Measurements from ENCODE around the gene TMEM237.
"Not testable (repeated sequence)": the region's sequence is repeated elsewhere in the genome, so short reads cannot be mapped to it uniquely, and the experiment has no call there.

Gene TMEM237, protein sequence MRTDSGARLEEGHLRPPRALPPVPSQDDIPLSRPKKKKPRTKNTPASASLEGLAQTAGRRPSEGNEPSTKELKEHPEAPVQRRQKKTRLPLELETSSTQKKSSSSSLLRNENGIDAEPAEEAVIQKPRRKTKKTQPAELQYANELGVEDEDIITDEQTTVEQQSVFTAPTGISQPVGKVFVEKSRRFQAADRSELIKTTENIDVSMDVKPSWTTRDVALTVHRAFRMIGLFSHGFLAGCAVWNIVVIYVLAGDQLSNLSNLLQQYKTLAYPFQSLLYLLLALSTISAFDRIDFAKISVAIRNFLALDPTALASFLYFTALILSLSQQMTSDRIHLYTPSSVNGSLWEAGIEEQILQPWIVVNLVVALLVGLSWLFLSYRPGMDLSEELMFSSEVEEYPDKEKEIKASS

DNA sequence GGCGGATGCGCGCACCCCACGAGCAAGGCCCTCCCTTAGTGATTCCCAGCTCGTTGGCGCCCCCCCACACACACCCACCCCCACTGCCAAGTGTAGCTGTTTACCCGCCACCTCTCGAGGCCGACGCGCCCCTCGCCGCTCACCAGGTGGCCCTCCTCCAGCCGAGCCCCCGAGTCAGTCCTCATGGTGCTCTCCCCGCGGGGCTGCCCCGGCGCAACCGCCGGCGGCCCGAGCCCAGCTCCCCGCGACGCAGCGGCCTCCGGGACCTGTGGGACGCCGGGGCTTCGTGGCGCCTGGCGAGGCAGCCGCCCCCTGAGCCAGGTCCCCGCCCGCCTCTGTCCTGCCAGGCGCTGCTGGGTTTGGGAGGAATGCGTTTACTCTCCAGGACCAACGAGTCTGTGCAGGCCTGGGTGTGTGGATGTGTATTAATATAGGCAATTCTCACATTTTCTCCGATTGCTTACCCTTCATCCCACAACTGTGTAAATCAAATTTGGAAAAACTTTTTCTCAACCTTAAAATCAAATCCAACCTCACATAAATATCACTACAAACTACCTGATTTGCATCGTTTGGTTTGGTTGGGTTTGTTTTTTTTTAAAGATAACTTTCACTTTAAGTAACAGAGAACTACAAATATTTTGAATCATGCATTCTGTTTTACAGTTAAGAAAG is at the start of gene TMEM237:
Gene TMEM237 (minus strand): TSS at position 288 of the 675 bp plus-strand sequence. CDS start 103 bp downstream, at position 185.
- peak; percentile 51 for DNase-seq

DNA sequence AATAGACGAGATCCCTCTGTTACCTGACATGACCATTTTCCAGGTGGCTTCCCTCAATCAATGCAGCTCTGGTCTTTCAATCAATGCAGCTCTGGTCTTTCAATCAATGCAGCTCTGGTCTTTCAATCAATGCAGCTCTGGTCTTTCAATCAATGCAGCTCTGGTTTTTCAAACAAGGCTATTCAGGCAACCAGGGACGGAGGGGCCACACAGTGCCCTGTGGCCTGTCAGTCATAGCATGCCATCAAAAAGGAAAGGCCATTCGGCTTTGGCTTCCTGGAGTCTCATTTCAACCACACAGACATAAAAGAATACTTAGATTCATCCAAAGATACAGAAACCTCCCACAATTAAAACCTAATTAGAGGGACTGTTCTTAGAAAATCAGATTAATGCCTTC is 41.9 kb upstream of the TMEM237 start:
- no peak for DNase-seq

- peak; percentile 29 for DNase-seq
These were observed 37.4 kb upstream of the TMEM237 start for GRCh38 chr2:201680743-201681142.

- DNase-seq = no peak
These were observed 35.1 kb upstream of the TMEM237 start for GRCh38 chr2:201678401-201678800.

GRCh38 chr2:201675454-201675853 is 32.2 kb upstream of the TMEM237 start:
- DNase-seq = no peak

GRCh38 chr2:201674794-201675193 is 31.5 kb upstream of the TMEM237 start:
- DNase-seq = no peak

DNA sequence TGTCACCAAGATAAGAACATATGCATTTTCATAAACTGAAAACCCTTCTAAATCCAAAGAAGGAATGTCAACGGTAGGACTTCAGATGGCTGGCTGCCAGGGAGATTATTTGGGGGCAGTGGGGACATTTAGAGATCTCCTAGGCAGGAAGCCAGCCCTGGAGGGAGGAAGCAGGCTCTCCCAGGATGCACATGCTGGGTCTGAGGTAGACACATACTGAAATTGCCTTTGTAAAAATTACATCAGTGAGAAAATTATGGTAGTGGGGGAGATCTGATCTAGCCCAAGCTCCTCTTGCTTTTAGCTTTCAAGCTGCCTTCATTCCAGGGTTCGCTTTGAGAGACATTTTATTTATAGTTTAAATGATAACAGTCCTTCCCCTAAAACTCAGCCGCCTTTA is 31.0 kb upstream of the TMEM237 start:
- no peak for DNase-seq

DNA sequence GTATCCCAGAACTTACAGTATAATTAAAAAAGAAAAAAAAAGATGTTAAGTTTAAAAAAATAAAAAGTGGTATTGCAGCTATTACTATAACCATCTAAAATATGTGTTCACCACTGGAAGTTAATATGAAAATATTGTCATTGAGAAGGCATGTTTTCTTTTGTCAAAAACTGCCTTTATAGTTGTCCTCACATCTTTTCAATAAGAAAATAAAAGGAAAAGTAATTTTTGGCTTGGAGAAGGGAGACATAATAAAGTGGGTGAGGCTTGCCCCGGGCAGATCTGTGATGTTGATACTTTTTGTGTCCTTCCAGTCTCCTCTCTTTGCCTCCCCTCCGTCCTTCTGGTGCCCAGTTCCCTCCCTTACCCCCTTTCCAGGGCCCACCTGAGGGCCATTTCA is 30.2 kb upstream of the TMEM237 start:
- DNase-seq = no peak

DNA sequence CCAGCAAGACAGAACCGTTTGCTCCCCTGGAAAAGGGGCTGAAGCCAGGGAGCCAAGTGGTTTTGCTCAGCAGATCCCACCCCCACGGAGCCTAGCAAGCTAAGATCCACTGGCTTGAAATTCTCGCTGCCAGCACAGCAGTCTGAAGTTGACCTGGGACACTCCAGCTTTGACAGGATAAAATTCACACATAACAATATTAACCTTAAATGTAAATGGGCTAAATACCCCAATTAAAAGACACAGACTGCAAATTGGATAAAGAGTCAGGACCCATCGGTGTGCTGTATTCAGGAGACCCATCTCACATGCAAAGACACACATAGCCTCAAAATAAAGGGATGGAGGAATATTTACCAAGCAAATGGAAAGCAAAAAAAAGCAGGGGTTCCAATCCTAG is 27.9 kb upstream of the TMEM237 start:
- not testable (repeated sequence) for DNase-seq

DNA sequence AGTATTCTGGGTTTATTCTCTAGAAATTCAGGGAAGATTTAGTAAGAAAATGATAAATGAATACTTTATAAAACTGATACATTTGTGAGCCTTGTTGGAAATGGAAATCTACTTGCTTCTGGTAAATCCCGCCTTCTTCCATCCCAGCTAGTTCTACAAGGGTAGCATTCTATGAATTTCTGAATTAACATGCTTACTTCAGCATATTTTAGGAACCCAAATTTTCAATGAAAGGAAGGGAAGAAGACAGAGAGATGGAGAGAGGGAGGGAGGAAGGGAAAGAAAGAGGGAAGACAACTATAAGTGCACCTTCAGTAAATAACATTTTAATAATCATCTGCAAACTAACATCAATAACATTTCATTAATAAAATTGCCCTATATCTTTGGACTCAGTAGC is 26.6 kb upstream of the TMEM237 start:
- DNase-seq = no peak

DNA sequence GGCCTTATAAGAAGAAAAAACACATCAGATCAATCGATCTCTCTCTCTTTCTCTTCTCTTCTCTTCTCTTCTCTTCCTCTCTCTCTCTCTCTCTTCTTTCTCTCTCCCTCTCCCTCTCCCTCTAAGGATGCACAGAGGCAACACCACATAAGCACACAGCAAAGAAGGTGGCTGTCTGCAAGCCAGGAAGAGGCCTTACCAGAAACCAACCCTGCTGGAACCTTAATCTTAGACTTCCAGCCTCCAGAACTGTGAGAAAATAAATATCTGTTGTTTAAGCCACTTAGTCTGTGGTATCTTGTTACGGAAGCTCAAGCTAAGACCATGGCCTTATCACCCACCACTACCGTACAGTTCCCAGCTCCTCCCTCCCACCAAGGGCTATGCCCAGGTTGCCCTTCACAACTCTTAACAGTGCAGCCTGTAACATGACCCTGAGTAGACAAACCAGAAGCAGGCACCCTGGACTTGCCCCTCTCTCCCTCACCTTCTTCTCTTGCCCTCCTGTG is 25.2 kb upstream of the TMEM237 start:
- DNase-seq = no peak

- DNase-seq = no peak
These were observed 21.0 kb upstream of the TMEM237 start for GRCh38 chr2:201664334-201664733.

- no peak for DNase-seq
These were observed 18.1 kb upstream of the TMEM237 start for GRCh38 chr2:201661366-201661765.

DNA sequence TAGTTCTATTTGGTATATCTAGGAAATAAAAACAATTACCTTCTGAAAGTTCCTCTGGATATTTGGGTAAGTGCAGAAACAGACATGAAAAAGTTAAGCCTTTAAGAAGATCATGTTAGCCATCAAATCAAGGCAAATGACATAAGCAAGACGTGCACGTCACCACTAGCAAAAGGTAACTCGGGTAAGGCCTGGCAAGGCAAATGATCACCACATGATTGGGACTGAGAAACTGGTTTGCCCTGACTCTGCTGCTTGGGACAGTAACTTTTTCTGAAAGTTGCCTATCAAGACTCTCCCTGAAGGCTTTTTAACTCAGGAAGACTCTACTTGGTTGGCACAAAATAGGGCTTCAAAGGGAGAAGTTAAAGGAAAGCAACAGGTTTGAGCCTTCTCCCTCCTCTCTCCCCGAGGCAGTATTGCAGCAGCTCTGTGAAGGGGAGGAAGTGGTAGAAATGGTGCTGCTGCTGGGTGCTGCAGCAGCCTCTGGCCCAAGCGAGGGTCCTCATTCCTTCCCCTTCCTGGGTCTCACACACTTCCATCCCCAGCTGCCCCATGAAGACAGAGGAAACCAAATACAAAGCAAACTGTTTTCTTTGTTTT is 17.1 kb upstream of the TMEM237 start:
- DNase-seq = no peak

- no peak for DNase-seq
These were observed 13.4 kb upstream of the TMEM237 start for GRCh38 chr2:201656740-201657139.

- DNase-seq = no peak
These were observed 12.8 kb upstream of the TMEM237 start for GRCh38 chr2:201656102-201656501.

GRCh38 chr2:201654616-201655384 is 11.5 kb upstream of the TMEM237 start:
- DNase-seq = no peak

DNA sequence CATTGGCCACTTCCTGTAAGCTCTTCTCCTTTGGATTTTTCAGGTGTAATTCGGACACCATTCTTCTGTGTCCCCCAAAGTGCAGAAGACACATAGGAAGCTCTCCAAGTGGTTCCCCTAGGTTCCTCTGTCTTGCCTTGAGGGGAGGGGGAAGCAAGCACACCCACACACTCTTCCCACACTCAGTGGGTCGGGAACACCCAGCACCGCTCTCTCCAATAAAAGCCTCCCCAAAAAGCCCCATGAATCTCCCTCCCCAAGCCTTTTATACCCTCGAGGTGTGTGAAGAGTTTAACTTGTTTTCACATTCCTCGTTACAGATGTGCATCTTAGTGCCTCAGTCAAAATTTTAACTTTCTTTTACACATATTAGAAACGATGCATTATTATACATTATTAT is 9.9 kb upstream of the TMEM237 start:
- DNase-seq = no peak

GRCh38 chr2:201649442-201649841 is 6.1 kb upstream of the TMEM237 start:
- DNase-seq = no peak

DNA sequence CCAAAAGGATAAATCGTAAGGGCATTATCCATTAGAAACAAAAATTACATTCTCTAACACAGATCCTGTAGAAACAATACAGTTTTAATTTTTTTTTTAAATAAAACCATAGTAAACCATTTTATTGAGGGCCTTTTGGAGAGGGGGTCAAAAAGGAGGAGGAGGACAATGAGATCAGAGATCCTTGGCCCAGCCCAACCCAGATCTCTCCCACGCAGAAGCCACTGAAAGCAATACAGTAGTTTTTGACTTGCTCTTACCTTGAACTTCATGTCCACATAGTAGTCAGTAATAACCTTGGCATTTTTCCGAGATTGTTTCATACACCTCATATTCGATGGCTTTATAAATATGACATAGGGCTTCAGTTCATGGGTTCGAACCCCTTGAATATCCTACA is 4.1 kb upstream of the TMEM237 start:
- no peak for DNase-seq

GRCh38 chr2:201644001-201644400 is 698 bp upstream of the TMEM237 start:
- DNase-seq = no peak

DNA sequence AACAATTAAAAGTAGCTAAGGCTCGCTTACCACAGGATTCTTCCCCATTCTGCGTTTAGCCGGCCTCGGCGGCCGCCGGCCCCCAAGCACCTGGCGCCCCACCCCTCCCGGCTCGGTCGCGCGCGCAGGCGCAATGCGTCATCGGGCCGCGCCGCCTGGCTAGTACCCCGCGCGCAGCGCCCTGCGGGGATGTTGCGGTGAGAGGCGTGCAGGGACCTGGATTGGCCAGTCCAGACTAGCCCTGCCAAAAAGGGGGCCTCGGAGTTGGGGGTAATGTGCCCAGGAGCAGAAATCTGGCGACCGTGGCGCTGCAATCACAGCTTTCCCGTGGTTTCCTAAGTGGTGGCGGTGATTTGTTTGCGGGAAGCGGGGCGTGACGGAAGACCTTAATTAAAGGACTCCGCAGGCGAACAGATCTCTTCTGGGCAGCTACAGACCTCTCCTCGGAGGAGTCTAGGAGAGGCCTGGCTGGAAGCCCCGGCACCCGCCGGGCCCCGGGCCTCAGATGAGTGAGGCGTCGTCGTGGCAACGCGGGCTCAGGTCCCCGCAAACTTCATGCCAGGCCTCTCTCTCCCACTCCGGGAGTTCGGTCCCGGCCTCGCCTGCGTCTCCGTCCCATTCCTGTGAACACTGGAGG is 606 bp downstream of the TMEM237 start:
- peak; percentile 88 for DNase-seq
